ENCODE data around the gene BCHE. TPM values are rescaled to one million over a fixed set of nuclear protein-coding genes. Genes with fewer than 3 reads are reported as not detected.

Gene BCHE
- total RNA-seq, 1 donor from 2014 or later, result not detected

DNA sequence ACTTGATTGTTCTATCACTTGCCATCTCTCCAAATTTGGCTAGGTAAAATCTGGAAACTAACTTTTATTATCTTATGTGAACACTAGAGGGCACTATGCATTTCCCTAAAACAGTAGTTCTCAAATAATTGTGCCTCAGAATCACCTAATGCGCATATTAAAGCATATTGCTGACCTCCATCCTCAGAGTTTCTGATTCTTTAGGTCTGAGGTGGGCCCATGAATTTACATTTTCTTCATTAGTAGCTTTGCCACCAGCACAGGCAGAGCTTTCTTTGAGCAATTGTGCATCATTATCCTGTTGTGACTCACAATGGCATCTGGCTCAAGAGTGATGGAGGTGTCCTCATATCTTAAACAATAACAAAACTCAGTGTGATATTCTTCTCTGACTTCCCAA, 17.5 kb upstream of the BCHE start:
- Histone ChIP-seq H3K4me3 (no peak overlapping the region), H3K27ac (no peak overlapping the region), H3K4me1 (no peaks in the 10 kb centered on the region), H3K9me3 (no peaks in the 10 kb centered on the region), H3K27me3 (no peaks in the 10 kb centered on the region), H3K36me3 (no peaks in the 10 kb centered on the region)
- intact Hi-C loops (cut with DNase I), result no loop called here
- TF ChIP-seq, protein P1, sequence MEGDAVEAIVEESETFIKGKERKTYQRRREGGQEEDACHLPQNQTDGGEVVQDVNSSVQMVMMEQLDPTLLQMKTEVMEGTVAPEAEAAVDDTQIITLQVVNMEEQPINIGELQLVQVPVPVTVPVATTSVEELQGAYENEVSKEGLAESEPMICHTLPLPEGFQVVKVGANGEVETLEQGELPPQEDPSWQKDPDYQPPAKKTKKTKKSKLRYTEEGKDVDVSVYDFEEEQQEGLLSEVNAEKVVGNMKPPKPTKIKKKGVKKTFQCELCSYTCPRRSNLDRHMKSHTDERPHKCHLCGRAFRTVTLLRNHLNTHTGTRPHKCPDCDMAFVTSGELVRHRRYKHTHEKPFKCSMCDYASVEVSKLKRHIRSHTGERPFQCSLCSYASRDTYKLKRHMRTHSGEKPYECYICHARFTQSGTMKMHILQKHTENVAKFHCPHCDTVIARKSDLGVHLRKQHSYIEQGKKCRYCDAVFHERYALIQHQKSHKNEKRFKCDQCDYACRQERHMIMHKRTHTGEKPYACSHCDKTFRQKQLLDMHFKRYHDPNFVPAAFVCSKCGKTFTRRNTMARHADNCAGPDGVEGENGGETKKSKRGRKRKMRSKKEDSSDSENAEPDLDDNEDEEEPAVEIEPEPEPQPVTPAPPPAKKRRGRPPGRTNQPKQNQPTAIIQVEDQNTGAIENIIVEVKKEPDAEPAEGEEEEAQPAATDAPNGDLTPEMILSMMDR (IDR thresholded peaks at IDR 0.05), result peak in 2 of 3 experiments; percentile 31 to 34
- DNase-seq (ENCODE audit: low spot score in 2 of 2), result no peak

DNA sequence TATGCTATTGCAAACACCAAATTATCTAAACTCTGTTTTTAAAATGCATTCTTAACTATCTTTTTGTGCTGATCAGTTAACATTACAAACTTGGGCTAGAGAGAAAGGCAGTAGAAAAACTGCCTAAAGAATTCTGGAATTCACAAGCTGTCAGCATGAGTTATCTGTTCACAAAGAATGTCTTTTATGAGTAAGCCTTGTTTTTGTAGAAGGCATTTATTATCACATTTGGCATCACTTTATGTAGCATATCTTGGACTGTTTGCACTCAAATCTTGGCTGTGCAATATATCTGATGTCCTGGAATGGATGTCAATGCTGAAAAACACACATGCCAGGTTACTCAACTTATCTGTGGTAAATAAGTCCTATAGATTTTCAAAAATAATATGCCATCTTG, 15.5 kb upstream of the BCHE start:
- Histone ChIP-seq H3K9me3 (no peaks in the 10 kb centered on the region), H3K4me1 (no peaks in the 10 kb centered on the region), H3K36me3 (no peaks in the 10 kb centered on the region), H3K27ac (no peak overlapping the region), H3K4me3 (no peak overlapping the region), H3K27me3 (no peaks in the 10 kb centered on the region)
- TF ChIP-seq, protein P1 (IDR thresholded peaks at IDR 0.05), result no peak
- intact Hi-C loops (cut with DNase I), result no loop called here
- no peak for DNase-seq (ENCODE audit: low spot score in 2 of 2)

DNA sequence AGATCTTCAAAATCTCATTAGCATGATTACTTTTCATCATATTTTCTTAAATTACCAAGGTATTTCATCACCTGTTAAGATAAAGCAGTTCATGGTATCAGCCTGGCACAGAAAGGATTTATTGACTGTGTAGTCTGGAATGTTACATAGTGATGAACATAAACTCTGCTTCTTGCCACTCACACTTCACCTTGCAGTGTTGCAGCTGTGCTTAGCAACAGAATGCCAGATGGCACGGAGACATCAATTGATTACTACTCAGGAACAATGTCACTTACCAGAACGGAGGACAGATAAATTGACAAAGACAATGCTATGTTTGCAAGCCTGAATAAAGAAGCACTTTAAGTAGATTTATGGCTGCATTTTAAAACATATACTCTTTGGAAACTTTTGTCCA, 15.0 kb upstream of the BCHE start:
- intact Hi-C loops (cut with DNase I), result no loop called here
- Histone ChIP-seq H3K4me1 (no peaks in the 10 kb centered on the region), H3K36me3 (no peaks in the 10 kb centered on the region), H3K9me3 (no peaks in the 10 kb centered on the region), H3K27me3 (no peaks in the 10 kb centered on the region), H3K4me3 (no peak overlapping the region), H3K27ac (no peak overlapping the region)
- TF ChIP-seq, protein P1 (IDR thresholded peaks at IDR 0.05), result no peak
- DNase-seq (ENCODE audit: low spot score in 2 of 2), result no peak

DNA sequence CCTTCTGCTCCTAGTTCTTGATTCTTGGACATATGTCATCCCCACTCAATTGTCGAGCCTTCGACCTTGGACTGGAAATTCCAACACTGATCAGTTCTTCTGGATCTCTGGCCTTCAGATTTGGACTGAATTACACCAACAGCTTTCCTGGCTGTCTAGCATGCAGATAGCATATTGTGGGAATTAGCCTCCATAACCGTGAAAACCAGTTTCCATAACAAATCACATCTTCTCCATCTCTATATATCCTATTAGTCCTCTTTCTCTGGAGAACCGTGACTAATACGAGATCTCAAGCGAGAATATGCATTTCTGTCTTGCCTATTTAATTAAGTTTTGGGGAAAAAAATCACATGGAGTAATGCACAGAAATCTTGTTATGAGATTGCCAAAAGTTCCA, 8.8 kb upstream of the BCHE start:
- no peak overlapping the region for H3K27ac ChIP-seq
- H3K4me1 ChIP-seq, result no peaks in the 10 kb centered on the region
- H3K4me3 ChIP-seq, result no peak overlapping the region
- H3K36me3 ChIP-seq, result no peaks in the 10 kb centered on the region
- no peaks in the 10 kb centered on the region for H3K9me3 ChIP-seq
- H3K27me3 ChIP-seq, result no peaks in the 10 kb centered on the region
- DNase-seq (ENCODE audit: low spot score in 2 of 2), result no peak
- TF ChIP-seq, protein P1 (IDR thresholded peaks at IDR 0.05), result no peak
- intact Hi-C loops (cut with DNase I), result no loop called here

DNA sequence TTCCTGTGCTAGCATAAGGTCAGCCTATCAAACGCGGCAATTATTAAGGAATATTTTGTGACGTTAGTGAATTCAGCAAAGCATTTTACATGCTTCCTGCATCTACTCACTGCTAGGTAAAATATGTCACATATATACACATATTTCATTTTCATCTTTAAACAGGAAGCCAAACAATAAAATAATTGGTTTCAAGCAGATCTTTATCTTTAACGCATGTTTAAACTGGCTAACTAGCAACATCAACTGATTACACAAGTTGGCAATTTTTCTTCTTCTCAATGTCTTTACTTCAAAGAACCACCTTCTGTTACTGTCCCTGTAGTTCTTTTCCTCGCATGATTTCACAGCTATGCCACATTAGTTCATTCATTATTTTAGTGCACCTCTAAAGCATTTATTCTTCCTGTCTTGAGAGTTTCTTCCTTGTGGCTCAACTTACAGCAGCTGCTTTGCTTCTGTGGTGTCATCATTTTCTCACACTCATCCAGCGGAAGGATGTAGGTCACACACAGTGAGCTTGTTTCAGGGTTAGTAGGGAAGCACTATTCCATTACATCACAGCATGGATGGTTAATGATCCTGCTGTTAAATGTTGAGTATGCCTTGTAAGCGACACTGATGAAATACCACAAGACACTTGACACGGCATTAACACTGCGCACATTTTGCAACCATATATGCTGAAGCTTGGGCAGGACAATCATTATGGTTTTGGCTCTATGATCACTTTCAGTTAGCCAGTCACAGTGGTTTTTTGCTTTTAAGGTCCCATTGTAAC, 2.3 kb upstream of the BCHE start:
- H3K4me3 ChIP-seq, result no peak overlapping the region
- TF ChIP-seq, protein P1 (IDR thresholded peaks at IDR 0.05), result no peak

More for the DNA sequence above, 2.3 kb upstream of the BCHE start:
- no peaks in the 10 kb centered on the region for H3K9me3 ChIP-seq
- no peaks in the 10 kb centered on the region for H3K36me3 ChIP-seq
- no peaks in the 10 kb centered on the region for H3K27me3 ChIP-seq
- no peak overlapping the region for H3K27ac ChIP-seq
- no peaks in the 10 kb centered on the region for H3K4me1 ChIP-seq
- DNase-seq (ENCODE audit: low spot score in 2 of 2), result no peak
- intact Hi-C loops (cut with DNase I), result no loop called here

Measured in ascending aorta (tissue), 2 donors.